ENCODE measurements around the gene DIP2C. TPM values are rescaled to one million over a fixed set of nuclear protein-coding genes. Genes with fewer than 3 reads are reported as not detected.
A peak's percentile ranks its signal among the peaks of the same experiment; 100 is the strongest.

The DIP2C gene
- total and polyA plus RNA-seq, 2 donors from 2014 or later = 6.2 to 22.6 TPM

DNA sequence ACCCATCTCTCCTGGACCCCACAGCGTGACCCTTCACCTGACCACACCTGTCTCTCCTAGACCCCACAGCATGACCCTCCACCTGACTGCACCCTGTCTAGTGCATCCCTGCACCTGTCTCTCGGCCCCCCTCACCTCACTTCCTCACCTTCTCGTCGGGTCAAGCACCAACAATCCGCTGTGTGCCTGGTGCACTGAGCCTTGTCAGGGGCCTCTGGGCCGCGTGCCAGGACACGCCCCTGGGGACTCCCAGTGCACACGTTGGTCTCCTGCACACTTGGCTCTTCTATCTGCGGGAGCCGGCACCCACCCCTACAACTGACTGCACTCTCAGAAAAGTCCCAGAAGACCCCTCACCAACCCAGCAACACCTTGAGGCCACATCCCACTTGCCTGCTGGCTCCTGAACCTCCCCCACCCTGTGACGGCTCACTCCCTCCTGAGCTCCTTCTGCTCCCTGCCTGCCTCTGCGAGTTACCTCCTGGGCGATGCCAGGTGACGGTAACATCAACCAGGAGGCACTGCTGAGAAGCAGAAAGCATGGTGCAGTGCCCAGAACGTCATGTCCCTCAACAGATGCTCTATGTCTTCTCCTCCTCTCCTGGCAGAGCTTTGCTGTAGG lies 147.6 kb downstream of the DIP2C start:
- Histone ChIP-seq H3K4me1 (ENCODE audit: control insufficient read depth in 2 of 3, insufficient read depth in 2 of 3, low read depth in 1 of 3, low read length in 3 of 3) (peaks cover 0 to 12% (median 8%) of the 10 kb centered on the region in 3 donors), H3K27me3 (ENCODE audit: control insufficient read depth, insufficient read depth, low read length) (no peaks in the 10 kb centered on the region), H3K9ac (ENCODE audit: low read length in 3 of 3) (no peak overlapping the region), H3K9me3 (ENCODE audit: control insufficient read depth in 2 of 3, insufficient read depth in 1 of 3, low read length in 3 of 3) (no peaks in the 10 kb centered on the region), H3K36me3 (ENCODE audit: control insufficient read depth in 2 of 3, insufficient read depth in 3 of 3, low read length in 3 of 3) (no peaks in the 10 kb centered on the region), H3K27ac (ENCODE audit: low read depth in 2 of 2, low read length in 2 of 2) (no peak overlapping the region), H3K4me3 (ENCODE audit: low read length in 3 of 3) (no peak overlapping the region)
- peak in 2 of 5 donors; percentile 67 to 86 for DNase-seq
- intact Hi-C loops (cut with DNase I) = no loop called here
- TF ChIP-seq, protein P1, sequence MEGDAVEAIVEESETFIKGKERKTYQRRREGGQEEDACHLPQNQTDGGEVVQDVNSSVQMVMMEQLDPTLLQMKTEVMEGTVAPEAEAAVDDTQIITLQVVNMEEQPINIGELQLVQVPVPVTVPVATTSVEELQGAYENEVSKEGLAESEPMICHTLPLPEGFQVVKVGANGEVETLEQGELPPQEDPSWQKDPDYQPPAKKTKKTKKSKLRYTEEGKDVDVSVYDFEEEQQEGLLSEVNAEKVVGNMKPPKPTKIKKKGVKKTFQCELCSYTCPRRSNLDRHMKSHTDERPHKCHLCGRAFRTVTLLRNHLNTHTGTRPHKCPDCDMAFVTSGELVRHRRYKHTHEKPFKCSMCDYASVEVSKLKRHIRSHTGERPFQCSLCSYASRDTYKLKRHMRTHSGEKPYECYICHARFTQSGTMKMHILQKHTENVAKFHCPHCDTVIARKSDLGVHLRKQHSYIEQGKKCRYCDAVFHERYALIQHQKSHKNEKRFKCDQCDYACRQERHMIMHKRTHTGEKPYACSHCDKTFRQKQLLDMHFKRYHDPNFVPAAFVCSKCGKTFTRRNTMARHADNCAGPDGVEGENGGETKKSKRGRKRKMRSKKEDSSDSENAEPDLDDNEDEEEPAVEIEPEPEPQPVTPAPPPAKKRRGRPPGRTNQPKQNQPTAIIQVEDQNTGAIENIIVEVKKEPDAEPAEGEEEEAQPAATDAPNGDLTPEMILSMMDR (IDR thresholded peaks at IDR 0.05; ENCODE audit: borderline replicate concordance, extremely low read depth, insufficient read depth) = no peak
- FAIRE-seq = no peak

DNA sequence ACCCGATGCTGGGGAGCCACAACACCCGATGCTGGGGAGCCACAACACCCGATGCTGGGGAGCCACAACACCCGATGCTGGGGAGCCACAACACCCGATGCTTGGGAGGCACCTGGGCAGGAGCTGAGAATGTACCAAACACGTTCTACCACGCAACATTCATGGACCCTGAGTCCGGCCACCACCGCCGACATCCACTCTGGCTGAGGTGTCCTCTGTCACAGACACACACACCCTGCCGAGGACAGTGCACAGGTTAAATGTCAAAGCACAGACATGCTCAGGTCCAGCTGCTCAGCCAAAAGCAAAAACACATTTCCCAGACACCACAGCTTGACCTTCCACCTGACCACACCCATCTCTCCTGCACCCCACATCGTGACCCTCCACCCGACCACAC lies 148.4 kb downstream of the DIP2C start:
- Histone ChIP-seq H3K9me3 (ENCODE audit: control insufficient read depth in 2 of 3, insufficient read depth in 1 of 3, low read length in 3 of 3) (no peaks in the 10 kb centered on the region), H3K4me3 (ENCODE audit: low read length in 3 of 3) (no peak overlapping the region), H3K36me3 (ENCODE audit: control insufficient read depth in 2 of 3, insufficient read depth in 3 of 3, low read length in 3 of 3) (no peaks in the 10 kb centered on the region), H3K9ac (ENCODE audit: low read length in 3 of 3) (no peak overlapping the region), H3K4me1 (ENCODE audit: control insufficient read depth in 2 of 3, insufficient read depth in 2 of 3, low read depth in 1 of 3, low read length in 3 of 3) (peaks cover 0 to 12% (median 8%) of the 10 kb centered on the region in 3 donors), H3K27ac (ENCODE audit: low read depth in 2 of 2, low read length in 2 of 2) (no peak overlapping the region), H3K27me3 (ENCODE audit: control insufficient read depth, insufficient read depth, low read length) (no peaks in the 10 kb centered on the region)
- intact Hi-C loops (cut with DNase I) = no loop called here
- no peak for DNase-seq
- FAIRE-seq = no peak
- TF ChIP-seq, protein P1 (IDR thresholded peaks at IDR 0.05; ENCODE audit: borderline replicate concordance, extremely low read depth, insufficient read depth) = no peak

- Histone ChIP-seq H3K27ac (ENCODE audit: low read depth in 2 of 2, low read length in 2 of 2) (no peak overlapping the region), H3K9me3 (ENCODE audit: control insufficient read depth in 2 of 3, insufficient read depth in 1 of 3, low read length in 3 of 3) (no peaks in the 10 kb centered on the region), H3K4me3 (ENCODE audit: low read length in 3 of 3) (no peak overlapping the region), H3K27me3 (ENCODE audit: control insufficient read depth, insufficient read depth, low read length) (no peaks in the 10 kb centered on the region), H3K9ac (ENCODE audit: low read length in 3 of 3) (no peak overlapping the region), H3K36me3 (ENCODE audit: control insufficient read depth in 2 of 3, insufficient read depth in 3 of 3, low read length in 3 of 3) (no peaks in the 10 kb centered on the region), H3K4me1 (ENCODE audit: control insufficient read depth in 2 of 3, insufficient read depth in 2 of 3, low read depth in 1 of 3, low read length in 3 of 3) (peaks cover 0 to 12% (median 8%) of the 10 kb centered on the region in 3 donors)
- TF ChIP-seq, protein P1 (IDR thresholded peaks at IDR 0.05; ENCODE audit: borderline replicate concordance, extremely low read depth, insufficient read depth) = no peak
- intact Hi-C loops (cut with DNase I) = no loop called here
- FAIRE-seq (no peak), DNase-seq (no peak)
Measured at GRCh38 chr10:538895-539294, 150.6 kb downstream of the DIP2C start.

DNA sequence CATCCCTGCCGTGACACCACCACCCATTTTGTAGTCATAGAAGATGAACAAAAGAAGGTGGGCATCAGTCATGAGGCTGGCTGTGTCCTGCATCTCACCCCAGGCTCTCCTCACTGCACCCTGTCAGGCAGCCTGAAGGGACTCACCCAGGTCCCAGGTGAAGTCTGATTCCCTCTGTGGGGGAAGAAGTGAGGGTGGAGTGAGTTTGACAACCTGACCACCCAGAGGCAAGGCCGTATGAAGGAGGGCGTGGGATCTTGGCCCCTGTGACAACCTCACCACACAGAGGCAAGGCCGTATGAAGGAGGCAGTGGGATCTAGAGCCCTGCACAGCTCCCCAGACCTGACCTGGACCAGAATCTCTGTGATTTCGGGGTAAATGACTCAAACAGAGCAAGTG lies 152.5 kb downstream of the DIP2C start:
- Histone ChIP-seq H3K27ac (ENCODE audit: low read depth in 2 of 2, low read length in 2 of 2) (no peak overlapping the region), H3K9me3 (ENCODE audit: control insufficient read depth in 2 of 3, insufficient read depth in 1 of 3, low read length in 3 of 3) (no peaks in the 10 kb centered on the region), H3K27me3 (ENCODE audit: control insufficient read depth, insufficient read depth, low read length) (no peaks in the 10 kb centered on the region), H3K4me3 (ENCODE audit: low read length in 3 of 3) (no peak overlapping the region), H3K36me3 (ENCODE audit: control insufficient read depth in 2 of 3, insufficient read depth in 3 of 3, low read length in 3 of 3) (no peaks in the 10 kb centered on the region), H3K4me1 (ENCODE audit: control insufficient read depth in 2 of 3, insufficient read depth in 2 of 3, low read depth in 1 of 3, low read length in 3 of 3) (peaks cover 0 to 6% (median 1%) of the 10 kb centered on the region in 3 donors), H3K9ac (ENCODE audit: low read length in 3 of 3) (no peak overlapping the region)
- FAIRE-seq (no peak), DNase-seq (no peak)
- TF ChIP-seq, protein P1 (IDR thresholded peaks at IDR 0.05; ENCODE audit: borderline replicate concordance, extremely low read depth, insufficient read depth) = no peak
- intact Hi-C loops (cut with DNase I) = no loop called here

All from kidney (tissue), 14 donors.